Measurements from ENCODE around the gene NOMO2. TPM values are rescaled to one million over a fixed set of nuclear protein-coding genes. Genes with fewer than 3 reads are reported as not detected.

NOMO2 gene
- 98.6 to 123 TPM (median 119 TPM) in 5 replicates for total RNA-seq (2022; extraction: Qiagen RNA extraction)

GRCh38 chr16:18561727-18562314 lies at the start of gene NOMO2:
NOMO2 (minus strand) TSS chr16:18562097; CDS start chr16:18562040, 57 bp downstream.

Other genes starting within 250 kb of the NOMO2 start
- gene NPIPA8, start 225.4 kb downstream of the NOMO2 start, total RNA-seq (2022; extraction: Qiagen RNA extraction), result 0.39 to 1.1 TPM (median 0.86 TPM) in 5 replicates
- 2,132 to 2,533 TPM (median 2,241 TPM) in 5 replicates for gene RPS15A, start 228.2 kb upstream of the NOMO2 start, total RNA-seq (2022; extraction: Qiagen RNA extraction)
- gene ARL6IP1, start 239.5 kb upstream of the NOMO2 start, total RNA-seq (2022; extraction: Qiagen RNA extraction), result 251 to 407 TPM (median 288 TPM) in 5 replicates